ACC112 (cell line): ENCODE results near the gene CASP5.
"Not testable (repeated sequence)": the region's sequence is repeated elsewhere in the genome, so short reads cannot be mapped to it uniquely, and the experiment has no call there.

ENCODE experiments used
- H2AFZ ChIP-seq: fragments of 200-600 bp; sonication (generic); one replicate; pipeline ENCODE4 v1.6.0; 2017; ENCODE audit warnings: antibody characterized with exemption, low read length; ENCODE audit not compliant: unreplicated experiment
- H3K27ac ChIP-seq: fragments of 200-600 bp; sonication (generic); 2 replicates; pipeline ENCODE4 v1.5.1; 2014; ENCODE audit warnings: low read depth, mild to moderate bottlenecking, antibody characterized with exemption, low read length, moderate library complexity
- H3K27me3 ChIP-seq: fragments of 200-600 bp; sonication (generic); 2 replicates; pipeline ENCODE4 v1.6.1; 2014; ENCODE audit warnings: mild to moderate bottlenecking, antibody characterized with exemption, low read length, moderate library complexity, mixed read lengths; ENCODE audit not compliant: insufficient read depth
- H3K36me3 ChIP-seq: fragments of 200-600 bp; sonication (generic); 2 replicates; pipeline ENCODE4 v1.6.1; 2016; ENCODE audit warnings: mild to moderate bottlenecking, antibody characterized with exemption, low read length, moderate library complexity, mixed read lengths; ENCODE audit not compliant: insufficient read depth
- H3K4me1 ChIP-seq: fragments of 200-600 bp; sonication (generic); one replicate; pipeline ENCODE4 v1.6.1; 2016; ENCODE audit warnings: low read length, mixed read lengths; ENCODE audit not compliant: insufficient read depth, unreplicated experiment, control insufficient read depth
- H3K4me3 ChIP-seq: fragments of 200-600 bp; sonication (generic); 2 replicates; pipeline ENCODE4 v1.5.1; 2014; ENCODE audit warnings: mild to moderate bottlenecking, low read depth, low read length
- H3K79me2 ChIP-seq: fragments of 200-600 bp; sonication (generic); one replicate; pipeline ENCODE4 v1.6.0; 2016; ENCODE audit warnings: low read length; ENCODE audit not compliant: control insufficient read depth, unreplicated experiment, insufficient read depth

The CASP5 gene

GRCh38 chr11:104999721-105000120 is 23.2 kb downstream of the CASP5 start:
- H3K36me3 ChIP-seq = no peaks in the 10 kb centered on the region
- H3K79me2 ChIP-seq = no peaks in the 10 kb centered on the region
- H3K4me3 ChIP-seq = no peak overlapping the region
- no peak overlapping the region for H3K27ac ChIP-seq
- H3K27me3 ChIP-seq = no peaks in the 10 kb centered on the region
- peaks cover 5% of the 10 kb centered on the region for H3K4me1 ChIP-seq
- H2AFZ ChIP-seq = no peak overlapping the region

- no peaks in the 10 kb centered on the region for H3K36me3 ChIP-seq
- 0 out of 2 replicates have a peak overlapping the region, but pooled peaks have one; percentile 7 for H3K4me3 ChIP-seq
- H2AFZ ChIP-seq = peak overlapping the region; percentile 24
- H3K4me1 ChIP-seq = no peaks in the 10 kb centered on the region
- H3K27ac ChIP-seq = no peak overlapping the region
- H3K27me3 ChIP-seq = no peaks in the 10 kb centered on the region
- H3K79me2 ChIP-seq = no peaks in the 10 kb centered on the region
Measured at GRCh38 chr11:104997288-104997687, 25.7 kb downstream of the CASP5 start.

GRCh38 chr11:104995001-104995408 is 28.0 kb downstream of the CASP5 start:
- H2AFZ ChIP-seq = no peak overlapping the region

GRCh38 chr11:104992781-104993180 is 30.2 kb downstream of the CASP5 start:
- Histone ChIP-seq H3K4me1 (no peaks in the 10 kb centered on the region), H3K36me3 (no peaks in the 10 kb centered on the region), H2AFZ (no peak overlapping the region), H3K27ac (no peak overlapping the region), H3K27me3 (no peaks in the 10 kb centered on the region), H3K4me3 (no peak overlapping the region), H3K79me2 (no peaks in the 10 kb centered on the region)

More at GRCh38 chr11:104995001-104995408, 28.0 kb downstream of the CASP5 start:
- H3K79me2 ChIP-seq = no peaks in the 10 kb centered on the region
- no peak overlapping the region for H3K4me3 ChIP-seq
- no peak overlapping the region for H3K27ac ChIP-seq
- H3K27me3 ChIP-seq = no peaks in the 10 kb centered on the region
- no peaks in the 10 kb centered on the region for H3K4me1 ChIP-seq
- no peaks in the 10 kb centered on the region for H3K36me3 ChIP-seq

- H3K36me3 ChIP-seq = no peaks in the 10 kb centered on the region
- no peak overlapping the region for H2AFZ ChIP-seq
- no peaks in the 10 kb centered on the region for H3K27me3 ChIP-seq
- H3K27ac ChIP-seq = no peak overlapping the region
- no peaks in the 10 kb centered on the region for H3K4me1 ChIP-seq
- no peak overlapping the region for H3K4me3 ChIP-seq
- H3K79me2 ChIP-seq = no peaks in the 10 kb centered on the region
Measured at GRCh38 chr11:104991994-104992393, 31.0 kb downstream of the CASP5 start.

- Histone ChIP-seq H2AFZ (no peak overlapping the region), H3K27ac (no peak overlapping the region), H3K4me1 (no peaks in the 10 kb centered on the region), H3K79me2 (no peaks in the 10 kb centered on the region), H3K36me3 (no peaks in the 10 kb centered on the region), H3K27me3 (no peaks in the 10 kb centered on the region), H3K4me3 (no peak overlapping the region)
Measured at GRCh38 chr11:104984808-104985207, 38.2 kb downstream of the CASP5 start.

GRCh38 chr11:104979839-104980238 is 43.1 kb downstream of the CASP5 start:
- Histone ChIP-seq H3K27ac (no peak overlapping the region), H3K4me1 (no peaks in the 10 kb centered on the region), H3K4me3 (no peak overlapping the region), H3K36me3 (no peaks in the 10 kb centered on the region), H3K27me3 (no peaks in the 10 kb centered on the region), H3K79me2 (no peaks in the 10 kb centered on the region), H2AFZ (no peak overlapping the region)

GRCh38 chr11:104973616-104974015 is 49.4 kb downstream of the CASP5 start:
- no peaks in the 10 kb centered on the region for H3K27me3 ChIP-seq
- no peak overlapping the region for H3K4me3 ChIP-seq
- no peaks in the 10 kb centered on the region for H3K36me3 ChIP-seq
- no peaks in the 10 kb centered on the region for H3K4me1 ChIP-seq
- no peak overlapping the region for H3K27ac ChIP-seq
- H2AFZ ChIP-seq = no peak overlapping the region
- H3K79me2 ChIP-seq = no peaks in the 10 kb centered on the region

GRCh38 chr11:104972924-104973323 is 50.0 kb downstream of the CASP5 start:
- H3K4me1 ChIP-seq, H2AFZ ChIP-seq, H3K4me3 ChIP-seq, H3K36me3 ChIP-seq, H3K79me2 ChIP-seq, H3K27me3 ChIP-seq, H3K27ac ChIP-seq: not testable (repeated sequence)

GRCh38 chr11:104970756-104971155 is 52.2 kb downstream of the CASP5 start:
- Histone ChIP-seq H3K36me3 (no peaks in the 10 kb centered on the region), H3K79me2 (peaks cover 24% of the 10 kb centered on the region), H3K4me1 (peaks cover 9% of the 10 kb centered on the region), H3K27me3 (no peaks in the 10 kb centered on the region), H3K4me3 (no peak overlapping the region), H2AFZ (no peak overlapping the region), H3K27ac (no peak overlapping the region)

- Histone ChIP-seq H3K79me2 (peaks cover 32% of the 10 kb centered on the region), H2AFZ (peak overlapping the region; percentile 85), H3K4me1 (peaks cover 9% of the 10 kb centered on the region), H3K4me3 (peak overlapping the region; percentile 93), H3K36me3 (peaks cover 9% of the 10 kb centered on the region), H3K27me3 (no peaks in the 10 kb centered on the region), H3K27ac (peak overlapping the region; percentile 90)
Measured at GRCh38 chr11:104968856-104969776, 53.9 kb downstream of the CASP5 start.
